H9 (cell line): ENCODE data around the gene MED10. TPM values are rescaled to one million over a fixed set of nuclear protein-coding genes. Genes with fewer than 3 reads are reported as not detected.

Experiments used
- DNase-seq: peaks from one replicate; pipeline ENCODE4 v3.0.0-alpha.2; 2017
- H2AFZ ChIP-seq: one replicate; pipeline ENCODE4 v1.6.1; 2013; ENCODE audit warnings: mild to moderate bottlenecking, low read length, control low read depth, moderate library complexity
- H2AK5ac ChIP-seq: 2 replicates; pipeline ENCODE4 v1.6.1; 2013; ENCODE audit warnings: low read length, control low read depth, mixed read lengths; ENCODE audit not compliant: insufficient read length
- H2BK120ac ChIP-seq: one replicate; pipeline ENCODE4 v1.6.1; 2013; ENCODE audit warnings: low read depth, mild to moderate bottlenecking, low read length, control low read depth, inconsistent platforms; ENCODE audit not compliant: poor library complexity, severe bottlenecking
- H2BK12ac ChIP-seq: 2 replicates; pipeline ENCODE4 v1.6.1; 2013; ENCODE audit warnings: low read length, control low read depth, mixed read lengths, low read depth; ENCODE audit not compliant: insufficient read length
- H2BK15ac ChIP-seq: 2 replicates; pipeline ENCODE4 v1.6.1; 2013; ENCODE audit warnings: low read depth, low read length, control low read depth
- H2BK20ac ChIP-seq: one replicate; pipeline ENCODE4 v1.6.1; 2013; ENCODE audit warnings: low read depth, mild to moderate bottlenecking, low read length, control low read depth, inconsistent platforms; ENCODE audit not compliant: poor library complexity, severe bottlenecking
- H2BK5ac ChIP-seq: 2 replicates; pipeline ENCODE4 v1.6.1; 2013; ENCODE audit warnings: low read length, control low read depth, mixed read lengths; ENCODE audit not compliant: insufficient read length
- H3K14ac ChIP-seq: 2 replicates; pipeline ENCODE4 v1.6.1; 2013; ENCODE audit warnings: low read length, control low read depth; ENCODE audit not compliant: insufficient read depth
- H3K18ac ChIP-seq: 2 replicates; pipeline ENCODE4 v1.6.1; 2013; ENCODE audit warnings: low read depth, mild to moderate bottlenecking, mixed read lengths, low read length, control low read depth; ENCODE audit not compliant: insufficient read length
- H3K23ac ChIP-seq: 2 replicates; pipeline ENCODE4 v1.6.1; 2013; ENCODE audit warnings: low read length, control low read depth, mixed read lengths, low read depth; ENCODE audit not compliant: insufficient read length
- H3K23me2 ChIP-seq: 2 replicates; pipeline ENCODE4 v1.6.1; 2013; ENCODE audit warnings: low read depth, mild to moderate bottlenecking, mixed read lengths, low read length, control low read depth; ENCODE audit not compliant: insufficient read length, poor library complexity, severe bottlenecking
- H3K27ac ChIP-seq: 2 replicates; pipeline ENCODE4 v1.5.1; 2013; ENCODE audit warnings: low read length, control low read depth, mixed read lengths, low read depth; ENCODE audit not compliant: insufficient read length
- H3K27me3 ChIP-seq: 2 replicates; pipeline ENCODE4 v1.6.1; 2013; ENCODE audit warnings: low read length, control low read depth, inconsistent platforms; ENCODE audit not compliant: insufficient read depth
- H3K4ac ChIP-seq: 2 replicates; pipeline ENCODE4 v1.6.1; 2013; ENCODE audit warnings: low read depth, mild to moderate bottlenecking, control low read depth, inconsistent platforms, low read length, moderate library complexity
- H3K4me1 ChIP-seq: 2 replicates; pipeline ENCODE4 v1.6.1; 2013; ENCODE audit warnings: low read length, control low read depth, inconsistent platforms; ENCODE audit not compliant: insufficient read depth
- H3K4me2 ChIP-seq: 2 replicates; pipeline ENCODE4 v1.6.1; 2013; ENCODE audit warnings: low read length, control low read depth, mixed read lengths; ENCODE audit not compliant: insufficient read length, insufficient read depth
- H3K56ac ChIP-seq: 2 replicates; pipeline ENCODE4 v1.6.1; 2013; ENCODE audit warnings: low read depth, mild to moderate bottlenecking, mixed read lengths, low read length, control low read depth; ENCODE audit not compliant: insufficient read length
- H3K79me1 ChIP-seq: 2 replicates; pipeline ENCODE4 v1.6.1; 2013; ENCODE audit warnings: low read depth, mild to moderate bottlenecking, moderate library complexity, low read length, control low read depth, inconsistent platforms; ENCODE audit not compliant: insufficient read depth, poor library complexity, severe bottlenecking
- H3K79me2 ChIP-seq: 2 replicates; pipeline ENCODE4 v1.6.1; 2013; ENCODE audit warnings: low read length, control low read depth, inconsistent platforms; ENCODE audit not compliant: insufficient read depth
- H3K9ac ChIP-seq: 2 replicates; pipeline ENCODE4 v1.6.1; 2013; ENCODE audit warnings: low read length, control low read depth, mixed read lengths; ENCODE audit not compliant: insufficient read length; ENCODE audit errors: extremely low read depth
- H3K9me3 ChIP-seq: one replicate; pipeline ENCODE4 v1.6.1; 2013; ENCODE audit warnings: low read depth, low read length, inconsistent platforms; ENCODE audit not compliant: control insufficient read depth
- H3T11ph ChIP-seq: one replicate; pipeline ENCODE4 v1.6.1; 2013; ENCODE audit warnings: mild to moderate bottlenecking, low read length, control low read depth, inconsistent platforms
- H4K20me1 ChIP-seq: one replicate; pipeline ENCODE4 v1.6.1; 2013; ENCODE audit not compliant: control insufficient read depth, insufficient read length, insufficient read depth
- H4K5ac ChIP-seq: 2 replicates; pipeline ENCODE4 v1.6.1; 2013; ENCODE audit warnings: low read depth, mild to moderate bottlenecking, mixed read lengths, low read length, control low read depth; ENCODE audit not compliant: insufficient read length
- H4K8ac ChIP-seq: replicated peaks from 2 replicates; pipeline ENCODE4 v1.6.1; 2013; ENCODE audit warnings: low read length, control low read depth, mixed read lengths, low read depth; ENCODE audit not compliant: insufficient read length
- H4K91ac ChIP-seq: 2 replicates; pipeline ENCODE4 v1.6.1; 2013; ENCODE audit warnings: low read depth, mild to moderate bottlenecking, moderate library complexity, mixed read lengths, low read length, control low read depth; ENCODE audit not compliant: insufficient read length
- H3K27ac Mint-ChIP-seq, 3 experiments: 2 replicates in 2 of 3; 3 replicates in 1 of 3; pipeline ENCODE4 v1.8.0; 2020 to 2021; ENCODE audit warnings: mixed read lengths in 3 of 3, mild to moderate bottlenecking in 1 of 3, moderate library complexity in 1 of 3
- H3K27me3 Mint-ChIP-seq: 2 replicates; pipeline ENCODE4 v1.8.0; 2021; ENCODE audit warnings: low read depth, mild to moderate bottlenecking, moderate library complexity, mixed read lengths
- H3K36me3 Mint-ChIP-seq, 3 experiments: 2 replicates in 2 of 3; 3 replicates in 1 of 3; pipeline ENCODE4 v1.8.0; 2020 to 2021; ENCODE audit warnings: low read depth in 3 of 3, mixed read lengths in 3 of 3; ENCODE audit not compliant: insufficient read depth in 1 of 3
- H3K4me1 Mint-ChIP-seq, 2 experiments: 2 replicates each; pipeline ENCODE4 v1.8.0; 2020; ENCODE audit warnings: mixed read lengths in 2 of 2
- H3K4me3 Mint-ChIP-seq, 2 experiments: 2 replicates in 1 of 2; 3 replicates in 1 of 2; pipeline ENCODE4 v1.8.0; 2020 to 2021; ENCODE audit warnings: mild to moderate bottlenecking in 2 of 2, mixed read lengths in 2 of 2, moderate library complexity in 1 of 2
- H3K9me3 Mint-ChIP-seq, 2 experiments: 2 replicates in 1 of 2; 3 replicates in 1 of 2; pipeline ENCODE4 v1.8.0; 2020; ENCODE audit warnings: mild to moderate bottlenecking in 2 of 2, mixed read lengths in 2 of 2, moderate library complexity in 1 of 2
- WGBS: extraction: QIAGEN DNeasy Blood & Tissue Kit; methylation state at CpG from one replicate; pipeline ENCODE4 v1.1.7; 2013; ENCODE audit warnings: missing lambda C conversion rate, low lambda C conversion rate, mixed read lengths; ENCODE audit not compliant: insufficient read length; ENCODE audit errors: extremely low coverage; 5-methylcytosine and 5-hydroxymethylcytosine counted together
- total RNA-seq: library from RNA; stranded (reverse); gene quantifications from 2 replicates; pipeline ENCODE4 v1.2.1, GENCODE V29; 2021
- TF ChIP-seq, protein P1 (sequence below): fragments of 200-600 bp; sonication (generic); conservative IDR thresholded peaks from 3 replicates; pipeline ENCODE4 v1.8.0; 2021; ENCODE audit warnings: antibody characterized with exemption, mild to moderate bottlenecking

Gene MED10
- total RNA-seq, 1 experiment from 2014 or later, result 35.3 TPM

DNA sequence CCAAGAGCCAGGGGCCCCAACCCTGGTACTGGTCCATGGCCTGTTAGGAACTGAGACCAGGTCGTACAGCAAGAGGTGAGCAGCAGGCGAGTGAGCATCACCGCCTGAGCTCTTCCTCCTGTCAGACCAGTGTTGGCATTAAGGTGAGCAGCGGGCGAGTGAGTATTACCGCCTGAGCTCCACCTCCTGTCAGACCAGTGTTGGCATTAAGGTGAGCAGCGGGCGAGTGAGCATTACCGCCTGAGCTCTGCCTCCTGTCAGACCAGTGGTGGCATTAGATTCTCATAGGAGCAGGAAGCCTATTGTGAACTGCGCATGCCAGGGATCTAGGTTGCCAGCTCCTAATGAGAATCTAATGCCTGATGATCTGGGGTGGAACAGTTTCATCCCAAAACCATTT is 39.3 kb upstream of the MED10 start:
- H3K27ac Mint-ChIP-seq, result no peak overlapping the region
- no peak overlapping the region for H3K4ac ChIP-seq
- H2AK5ac ChIP-seq, result no peak overlapping the region
- no peak overlapping the region for H3K4me3 Mint-ChIP-seq
- H3K9me3 Mint-ChIP-seq, result peaks cover 10 to 12% of the 10 kb centered on the region in 2 experiments
- no peak overlapping the region for H3K9ac ChIP-seq
- TF ChIP-seq, protein P1, sequence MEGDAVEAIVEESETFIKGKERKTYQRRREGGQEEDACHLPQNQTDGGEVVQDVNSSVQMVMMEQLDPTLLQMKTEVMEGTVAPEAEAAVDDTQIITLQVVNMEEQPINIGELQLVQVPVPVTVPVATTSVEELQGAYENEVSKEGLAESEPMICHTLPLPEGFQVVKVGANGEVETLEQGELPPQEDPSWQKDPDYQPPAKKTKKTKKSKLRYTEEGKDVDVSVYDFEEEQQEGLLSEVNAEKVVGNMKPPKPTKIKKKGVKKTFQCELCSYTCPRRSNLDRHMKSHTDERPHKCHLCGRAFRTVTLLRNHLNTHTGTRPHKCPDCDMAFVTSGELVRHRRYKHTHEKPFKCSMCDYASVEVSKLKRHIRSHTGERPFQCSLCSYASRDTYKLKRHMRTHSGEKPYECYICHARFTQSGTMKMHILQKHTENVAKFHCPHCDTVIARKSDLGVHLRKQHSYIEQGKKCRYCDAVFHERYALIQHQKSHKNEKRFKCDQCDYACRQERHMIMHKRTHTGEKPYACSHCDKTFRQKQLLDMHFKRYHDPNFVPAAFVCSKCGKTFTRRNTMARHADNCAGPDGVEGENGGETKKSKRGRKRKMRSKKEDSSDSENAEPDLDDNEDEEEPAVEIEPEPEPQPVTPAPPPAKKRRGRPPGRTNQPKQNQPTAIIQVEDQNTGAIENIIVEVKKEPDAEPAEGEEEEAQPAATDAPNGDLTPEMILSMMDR, result no peak
- no peaks in the 10 kb centered on the region for H3K9me3 ChIP-seq
- no peaks in the 10 kb centered on the region for H4K20me1 ChIP-seq
- H4K91ac ChIP-seq, result no peak overlapping the region
- H4K5ac ChIP-seq, result no peak overlapping the region
- no peak overlapping the region for H2BK120ac ChIP-seq
- no peak overlapping the region for H2BK20ac ChIP-seq
- H3K18ac ChIP-seq, result no peak overlapping the region
- H3K79me2 ChIP-seq, result no peaks in the 10 kb centered on the region
- H3K56ac ChIP-seq, result no peak overlapping the region
- H2BK12ac ChIP-seq, result no peak overlapping the region
- no peak overlapping the region for H3K14ac ChIP-seq
- no peak overlapping the region for H2BK15ac ChIP-seq
- peaks cover 40% of the 10 kb centered on the region for H3K27me3 Mint-ChIP-seq
- no peak for DNase-seq
- no peaks in the 10 kb centered on the region; a peak in 1 of 7 replicates for H3K36me3 Mint-ChIP-seq
- H3K23me2 ChIP-seq, result no peaks in the 10 kb centered on the region
- no peak overlapping the region for H3K4me2 ChIP-seq
- H2AFZ ChIP-seq, result no peak overlapping the region
- no peaks in the 10 kb centered on the region for H3K4me1 Mint-ChIP-seq
- no peaks in the 10 kb centered on the region for H3K4me1 ChIP-seq
- WGBS, result no CpG with 5 or more reads among the region's 10 CpGs
- no peak overlapping the region for H3T11ph ChIP-seq
- H2BK5ac ChIP-seq, result no peak overlapping the region
- no peak overlapping the region for H4K8ac ChIP-seq
- H3K23ac ChIP-seq, result no peak overlapping the region
- no peak overlapping the region for H3K27ac ChIP-seq
- no peaks in the 10 kb centered on the region for H3K79me1 ChIP-seq
- no peaks in the 10 kb centered on the region for H3K27me3 ChIP-seq
